RKO (cell line): ENCODE results near the gene HJURP.

Experiments used
- DNase-seq: peaks from one replicate; pipeline ENCODE4 v3.0.0-alpha.2; 2016; ENCODE audit warnings: low spot score

Gene HJURP

GRCh38 chr2:233814056-233814835 is 40.1 kb downstream of the HJURP start:
- no peak for DNase-seq

DNA sequence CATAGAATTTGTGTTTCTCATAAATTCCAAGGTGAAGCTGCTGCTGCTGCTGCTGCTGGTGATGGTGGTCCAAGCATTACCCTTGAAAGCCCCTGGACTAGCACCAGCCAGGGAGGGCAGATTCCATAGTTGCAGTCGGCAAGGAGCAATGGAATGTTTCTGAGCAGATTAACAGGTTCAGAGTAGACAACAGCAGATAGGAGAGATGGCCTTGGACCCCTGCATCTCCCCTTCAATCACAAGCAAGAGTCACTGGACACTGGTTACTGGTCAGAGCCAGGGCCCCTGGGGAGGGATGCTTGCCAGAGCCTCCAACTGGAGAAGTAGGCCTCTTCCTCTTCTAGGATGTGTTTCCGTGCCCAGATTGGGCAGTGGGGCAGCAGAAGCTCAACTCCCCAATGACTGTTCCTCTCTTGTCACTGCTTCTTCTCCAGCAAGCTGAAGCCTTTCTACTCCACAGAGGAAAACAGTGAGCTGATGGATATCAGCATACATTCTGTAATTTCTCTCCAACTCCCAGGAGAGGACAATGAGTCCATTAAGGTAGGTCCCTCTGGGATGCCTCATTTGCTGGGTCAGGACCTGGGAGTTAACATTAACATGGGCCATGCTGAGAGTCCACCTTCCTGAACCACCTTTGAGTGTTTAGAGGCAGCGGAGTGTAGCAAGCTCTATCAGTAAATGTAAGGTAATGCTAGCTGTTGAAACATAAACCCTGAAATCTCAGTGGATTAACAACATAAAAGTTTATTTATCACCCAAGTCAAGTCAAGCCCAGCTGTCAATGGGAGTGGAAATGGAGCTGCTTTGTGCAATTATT is 40.9 kb downstream of the HJURP start:
- DNase-seq, result no peak

DNA sequence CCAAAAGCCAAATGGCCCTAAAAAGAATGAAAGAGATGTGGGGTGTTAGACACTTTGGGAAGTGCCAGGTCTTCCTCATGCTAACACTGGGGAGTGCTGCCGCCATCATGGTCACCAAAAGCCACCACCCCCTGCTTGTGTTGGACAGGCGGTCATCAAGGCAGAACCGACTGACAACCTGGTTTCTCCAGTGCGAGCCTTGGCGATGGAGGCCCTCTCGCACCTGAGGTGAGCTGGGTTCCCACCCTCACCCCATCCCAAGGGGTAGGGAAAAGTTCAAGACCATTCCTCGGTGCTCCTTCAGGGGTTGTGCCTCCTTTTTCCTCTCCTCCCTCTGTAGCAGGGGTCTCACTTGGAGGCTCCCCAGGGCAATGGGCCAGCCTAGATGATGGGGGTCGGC is 42.6 kb downstream of the HJURP start:
- DNase-seq, result no peak

GRCh38 chr2:233811087-233811486 is 43.2 kb downstream of the HJURP start:
- no peak for DNase-seq

DNA sequence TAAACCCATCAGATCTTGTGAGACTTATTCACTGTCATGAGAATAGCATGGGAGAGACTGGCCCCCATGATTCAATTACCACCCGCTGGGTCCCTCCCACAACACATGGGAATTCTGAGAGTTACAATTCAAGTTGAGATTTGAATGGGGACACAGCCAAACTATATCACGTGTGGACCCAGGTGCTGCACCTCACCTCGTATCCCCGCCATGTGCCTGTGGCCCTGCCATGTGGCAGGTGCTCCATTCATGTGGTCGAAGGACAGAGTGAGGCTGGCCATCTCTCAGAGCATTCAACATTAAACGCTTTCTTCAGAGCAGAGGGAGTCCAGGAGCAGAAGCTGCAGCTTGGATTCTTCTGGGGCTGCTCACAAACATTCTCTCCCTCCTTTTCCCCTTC is 44.0 kb downstream of the HJURP start:
- no peak for DNase-seq

GRCh38 chr2:233807966-233808935 is 46.1 kb downstream of the HJURP start:
- no peak for DNase-seq

- no peak for DNase-seq
Observed at GRCh38 chr2:233807215-233807865, 47.0 kb downstream of the HJURP start.

DNA sequence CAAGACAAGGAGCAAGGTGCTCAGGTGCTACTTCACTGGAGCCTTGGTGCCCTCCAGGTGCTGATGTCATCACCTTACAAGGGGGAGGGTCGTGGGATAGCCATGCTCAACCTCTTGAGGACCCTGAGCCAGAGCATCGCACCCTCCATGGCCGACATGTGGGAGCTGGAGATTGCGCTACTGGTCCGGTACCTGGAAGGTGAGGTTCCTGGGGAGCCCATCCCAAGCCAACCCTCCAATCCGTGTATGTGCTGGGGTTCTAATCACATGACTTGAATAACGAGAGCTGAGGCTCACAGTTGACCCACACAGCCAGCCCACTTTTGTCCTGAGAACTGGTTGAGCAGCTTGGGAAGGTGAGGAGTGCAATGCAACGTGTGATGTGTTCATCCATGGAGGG is 50.3 kb downstream of the HJURP start:
- no peak for DNase-seq

DNA sequence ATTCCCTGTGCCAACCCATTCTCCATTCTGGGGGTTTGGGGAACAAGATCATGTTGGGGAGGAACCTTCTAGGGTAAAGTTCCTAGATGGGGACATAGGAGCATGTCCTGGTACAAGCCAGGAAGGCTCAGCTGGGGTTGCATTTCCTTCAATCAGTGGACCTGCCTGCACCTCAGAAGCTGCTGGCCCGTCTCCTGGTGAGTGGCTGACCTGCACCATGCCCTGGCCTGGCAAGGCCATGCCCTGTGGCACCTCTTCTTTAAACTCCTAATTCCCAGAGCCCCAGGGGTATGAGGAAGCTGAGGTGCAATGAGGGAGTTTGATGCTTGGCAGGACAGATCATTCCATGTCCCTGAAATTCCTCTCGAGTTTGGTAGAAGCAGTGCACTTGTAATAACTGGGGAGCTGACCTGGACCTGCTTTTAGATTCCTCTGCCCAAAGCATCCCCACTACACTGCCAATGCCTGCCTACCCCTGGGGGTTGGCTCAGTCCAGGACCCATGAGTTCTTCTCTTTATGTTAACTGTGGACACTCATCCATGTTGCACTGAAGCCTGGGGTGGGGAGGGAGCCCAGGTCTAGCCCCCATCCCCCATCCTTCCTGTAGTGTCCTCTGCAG is 50.9 kb downstream of the HJURP start:
- DNase-seq, result no peak

DNA sequence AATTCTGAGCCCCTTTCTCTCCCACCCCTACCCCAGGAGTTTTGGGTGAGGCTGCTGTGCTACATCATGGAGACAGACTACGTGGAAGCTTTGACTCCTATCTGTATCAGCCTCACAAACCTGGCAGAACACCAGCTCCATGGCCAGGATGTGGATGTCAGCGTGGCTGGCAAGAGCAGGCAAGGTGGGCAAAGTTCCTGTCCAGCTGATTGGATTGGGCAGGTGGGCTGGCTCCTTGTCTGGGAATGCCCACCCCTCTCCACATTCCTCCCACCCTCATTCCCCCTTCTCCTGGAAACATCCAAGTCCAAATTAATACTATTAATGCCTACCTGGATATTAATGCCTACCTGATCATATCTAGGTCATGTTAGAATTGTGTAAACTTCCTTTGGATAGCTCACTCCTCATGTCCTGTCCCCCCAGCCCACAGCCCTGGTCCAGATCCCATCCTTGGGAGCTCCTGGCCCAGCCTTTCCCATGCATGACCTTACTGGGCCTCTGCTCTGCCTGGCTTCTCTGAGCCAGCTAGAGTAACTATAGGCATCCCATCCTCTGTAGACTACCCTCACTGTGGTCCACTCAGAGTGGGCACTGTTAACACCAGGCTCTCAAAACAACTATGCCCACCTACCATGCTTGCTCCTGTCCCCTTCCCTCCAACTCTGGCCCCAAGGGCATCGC is 52.1 kb downstream of the HJURP start:
- no peak for DNase-seq

DNA sequence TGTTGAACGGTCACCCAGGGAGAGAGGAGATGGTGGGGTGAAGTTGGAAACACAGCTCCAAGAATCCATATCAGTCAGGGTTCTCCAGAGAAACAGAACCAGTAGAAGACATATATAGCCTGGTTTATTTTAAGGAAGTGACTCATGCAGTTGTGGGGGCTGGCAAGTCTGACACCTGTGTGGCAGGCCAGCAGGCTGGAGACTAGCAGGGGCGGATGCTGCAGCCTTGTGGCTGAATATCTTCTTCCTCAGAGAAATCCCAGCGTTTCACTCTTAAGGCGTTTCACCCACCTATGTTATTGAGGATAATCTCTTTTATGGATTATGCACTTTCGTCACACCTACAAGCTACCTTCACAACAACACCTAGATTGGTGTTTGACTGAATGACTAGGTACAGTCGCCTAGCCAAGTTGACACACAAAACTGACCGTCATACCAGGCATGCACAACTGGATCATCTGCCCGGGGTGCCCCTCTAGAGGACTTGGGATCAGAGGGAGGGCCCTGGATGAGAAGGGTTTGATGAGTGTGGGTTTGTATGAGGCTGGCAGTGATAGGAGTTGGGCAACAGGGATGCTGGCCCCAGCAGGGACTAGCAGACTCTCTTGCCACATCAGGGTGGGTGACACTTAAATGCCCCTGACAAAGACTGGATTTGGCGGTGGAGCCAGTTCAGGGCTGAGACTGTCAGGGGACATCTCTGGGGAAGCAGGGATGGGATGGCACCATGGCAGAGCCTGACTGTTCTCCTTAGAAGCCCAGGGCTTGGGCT is 52.8 kb downstream of the HJURP start:
- peak; percentile 3 for DNase-seq

DNA sequence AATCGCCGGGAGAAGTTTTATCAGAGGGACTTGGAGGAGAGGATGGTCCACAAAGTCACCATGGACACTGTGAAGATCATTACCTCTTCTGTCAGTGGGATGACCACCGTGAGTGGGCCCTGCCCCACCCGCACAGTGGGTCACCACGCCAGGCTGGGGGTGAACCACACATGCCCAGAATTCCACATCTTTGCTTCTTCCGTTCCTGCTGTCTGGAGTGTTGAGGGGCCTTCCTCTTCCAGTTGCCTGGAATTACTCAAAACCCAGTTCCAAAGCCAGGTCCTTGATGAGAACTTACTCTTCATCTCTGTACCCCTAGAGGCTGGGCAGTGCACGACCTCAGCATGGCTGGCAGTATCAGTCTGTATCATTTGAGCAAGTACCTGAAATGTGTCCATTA is 54.1 kb downstream of the HJURP start:
- DNase-seq, result no peak

GRCh38 chr2:233799716-233800115 is 54.6 kb downstream of the HJURP start:
- DNase-seq, result no peak

GRCh38 chr2:233799087-233799665 is 55.2 kb downstream of the HJURP start:
- no peak for DNase-seq

GRCh38 chr2:233798335-233799086 is 55.8 kb downstream of the HJURP start:
- no peak for DNase-seq

GRCh38 chr2:233796254-233796653 is 58.1 kb downstream of the HJURP start:
- DNase-seq, result no peak

DNA sequence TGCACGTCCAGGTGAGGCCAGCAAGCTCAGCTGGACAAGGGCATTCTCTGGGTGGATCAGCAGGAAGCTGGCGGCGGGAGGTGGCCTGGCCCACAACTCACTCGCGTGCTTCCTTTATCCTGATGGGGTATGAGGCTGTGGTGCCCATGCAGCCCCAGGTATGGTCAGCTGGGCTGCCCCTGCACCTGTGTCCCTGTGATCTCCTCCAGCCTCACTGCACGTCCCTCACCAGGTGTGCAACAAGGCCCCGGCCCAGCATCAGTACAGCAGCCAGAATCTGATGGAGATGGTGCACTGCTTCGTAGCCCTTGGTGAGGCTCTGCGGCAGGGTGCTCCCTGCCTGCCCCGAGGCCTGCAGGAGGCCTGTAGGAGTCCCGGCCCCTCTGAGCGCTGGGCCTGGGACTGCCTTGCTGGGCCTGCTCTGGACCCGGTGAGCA is 58.6 kb downstream of the HJURP start:
- DNase-seq, result no peak

- no peak for DNase-seq
Observed at GRCh38 chr2:233794128-233794658, 60.1 kb downstream of the HJURP start.
